ENCODE data around the gene PPM1N.

- TF ChIP-seq GATA2 (IDR thresholded peaks at IDR 0.05; ENCODE audit: low read depth, low read length), result no peak
- no peak for TF ChIP-seq GATA3 (IDR thresholded peaks at IDR 0.05; ENCODE audit: low read depth, low read length)
Observed at GRCh38 chr19:45512881-45513483, 14.7 kb downstream of the PPM1N start.

Measured in SH-SY5Y (cell line).